ENCODE results near the gene TSPAN9.

DNA sequence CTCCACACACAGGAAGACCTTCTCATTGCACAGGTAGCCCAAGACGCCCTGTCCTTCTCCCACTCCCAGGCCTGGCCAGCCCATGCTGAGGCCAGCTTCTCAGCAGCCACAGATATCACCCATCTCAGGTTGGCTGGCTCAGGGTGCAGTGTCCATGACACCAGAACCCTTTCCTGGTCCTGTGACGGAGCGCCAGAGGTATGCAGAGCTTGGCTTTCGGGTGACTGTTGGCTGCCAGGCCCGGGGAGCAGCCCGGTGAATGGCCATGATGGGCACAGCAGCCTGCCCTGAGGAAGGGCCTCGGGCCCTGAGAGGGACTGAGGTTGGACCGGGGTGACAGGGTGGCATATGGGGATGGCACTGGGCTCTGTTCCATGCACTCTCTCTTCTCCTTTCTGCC lies 173.4 kb downstream of the TSPAN9 start:
- TF ChIP-seq, protein P1, sequence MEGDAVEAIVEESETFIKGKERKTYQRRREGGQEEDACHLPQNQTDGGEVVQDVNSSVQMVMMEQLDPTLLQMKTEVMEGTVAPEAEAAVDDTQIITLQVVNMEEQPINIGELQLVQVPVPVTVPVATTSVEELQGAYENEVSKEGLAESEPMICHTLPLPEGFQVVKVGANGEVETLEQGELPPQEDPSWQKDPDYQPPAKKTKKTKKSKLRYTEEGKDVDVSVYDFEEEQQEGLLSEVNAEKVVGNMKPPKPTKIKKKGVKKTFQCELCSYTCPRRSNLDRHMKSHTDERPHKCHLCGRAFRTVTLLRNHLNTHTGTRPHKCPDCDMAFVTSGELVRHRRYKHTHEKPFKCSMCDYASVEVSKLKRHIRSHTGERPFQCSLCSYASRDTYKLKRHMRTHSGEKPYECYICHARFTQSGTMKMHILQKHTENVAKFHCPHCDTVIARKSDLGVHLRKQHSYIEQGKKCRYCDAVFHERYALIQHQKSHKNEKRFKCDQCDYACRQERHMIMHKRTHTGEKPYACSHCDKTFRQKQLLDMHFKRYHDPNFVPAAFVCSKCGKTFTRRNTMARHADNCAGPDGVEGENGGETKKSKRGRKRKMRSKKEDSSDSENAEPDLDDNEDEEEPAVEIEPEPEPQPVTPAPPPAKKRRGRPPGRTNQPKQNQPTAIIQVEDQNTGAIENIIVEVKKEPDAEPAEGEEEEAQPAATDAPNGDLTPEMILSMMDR (IDR thresholded peaks at IDR 0.05; ENCODE audit: low read depth, low read length, poor library complexity, severe bottlenecking): no peak
- TF ChIP-seq EZH2phosphoT487 (IDR thresholded peaks at IDR 0.05; ENCODE audit: borderline replicate concordance, low read length): no peak

Data from DOHH2 (cell line).